T1000 (cell line): ENCODE data around the gene HMGCL.
"Not testable (repeated sequence)": the region's sequence is repeated elsewhere in the genome, so short reads cannot be mapped to it uniquely, and the experiment has no call there.

ENCODE experiments used
- DNase-seq: peaks from one replicate; lab custom pipeline; 2025; ENCODE audit warnings: mixed read lengths; lab: John Stamatoyannopoulos, UW

The HMGCL gene

DNA sequence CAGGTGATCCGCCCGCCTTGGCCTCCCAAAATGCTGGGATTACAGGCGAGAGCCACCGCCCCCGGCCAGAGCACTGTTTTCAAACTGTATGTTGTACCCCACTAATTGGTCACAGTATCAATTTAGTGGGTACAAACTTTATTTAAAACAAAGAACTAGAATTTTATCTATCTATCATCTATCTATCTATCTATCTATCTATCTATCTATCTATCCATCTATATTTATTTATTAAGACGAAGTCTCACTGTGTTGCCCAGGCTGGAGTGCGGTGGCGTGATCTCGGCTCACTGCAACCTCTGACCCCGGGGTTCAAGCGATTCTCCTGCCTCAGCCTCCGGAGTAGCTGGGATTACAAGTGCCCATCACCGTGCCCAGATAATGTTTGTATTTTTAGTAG lies 1.4 kb upstream of the HMGCL start:
- DNase-seq = not testable (repeated sequence)

DNA sequence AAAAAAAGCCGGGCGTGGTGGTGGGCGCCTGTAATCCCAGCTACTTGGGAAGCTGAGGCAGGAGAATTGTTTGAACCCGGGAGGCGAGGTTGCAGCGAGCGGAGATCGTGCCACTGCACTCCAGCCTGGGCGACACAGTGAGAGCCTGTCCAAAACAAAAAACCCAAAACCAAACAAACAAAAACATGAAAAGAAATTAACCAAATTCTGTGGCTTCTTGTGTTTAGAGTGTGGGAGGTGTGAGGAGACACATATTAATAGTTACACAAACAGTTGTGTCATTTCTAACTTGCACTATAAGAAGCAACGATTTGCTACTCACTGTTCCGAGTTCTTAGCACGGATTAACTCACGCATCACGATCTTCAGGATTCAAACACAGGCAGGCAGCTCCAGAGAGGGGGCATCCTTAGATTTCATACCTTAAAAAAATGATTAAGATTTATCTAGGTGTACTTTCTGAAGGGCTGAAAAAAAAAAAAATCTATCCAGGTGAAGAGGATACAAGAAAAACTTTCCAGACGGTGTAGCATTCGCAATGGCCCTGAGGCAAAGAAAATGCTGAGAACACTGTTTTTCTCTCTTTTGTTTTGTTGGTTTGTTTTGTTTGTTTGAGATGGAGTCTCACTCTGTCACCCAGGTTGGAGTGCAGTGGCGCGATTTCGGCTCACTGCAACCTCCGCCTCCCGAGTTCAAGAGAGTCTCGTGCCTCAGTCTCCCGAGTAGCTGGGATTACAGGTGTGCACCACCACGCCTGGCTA lies 713 bp upstream of the HMGCL start:
- no peak for DNase-seq

- no peak for DNase-seq
Observed at GRCh38 chr1:23824711-23825075, 536 bp downstream of the HMGCL start.

DNA sequence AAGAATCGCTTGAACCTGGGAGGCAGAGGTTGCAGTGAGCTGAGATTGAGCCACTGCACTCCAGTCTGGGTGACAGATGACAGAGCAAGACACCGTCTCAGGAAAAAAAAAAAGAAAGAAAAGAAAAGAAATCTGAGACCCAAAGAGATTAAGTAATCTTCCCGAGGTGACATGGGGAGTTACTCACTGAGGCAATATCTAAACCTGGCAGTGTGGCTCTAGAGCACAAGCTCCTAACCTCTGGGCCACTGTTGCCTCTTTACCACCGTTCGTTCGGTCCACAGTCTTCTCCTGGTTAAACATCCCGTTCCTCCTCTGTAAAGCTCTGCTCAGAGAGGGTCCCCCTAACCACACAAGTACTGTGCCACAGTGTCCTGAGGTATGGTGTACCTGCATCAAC lies 1.5 kb downstream of the HMGCL start:
- no peak for DNase-seq

DNA sequence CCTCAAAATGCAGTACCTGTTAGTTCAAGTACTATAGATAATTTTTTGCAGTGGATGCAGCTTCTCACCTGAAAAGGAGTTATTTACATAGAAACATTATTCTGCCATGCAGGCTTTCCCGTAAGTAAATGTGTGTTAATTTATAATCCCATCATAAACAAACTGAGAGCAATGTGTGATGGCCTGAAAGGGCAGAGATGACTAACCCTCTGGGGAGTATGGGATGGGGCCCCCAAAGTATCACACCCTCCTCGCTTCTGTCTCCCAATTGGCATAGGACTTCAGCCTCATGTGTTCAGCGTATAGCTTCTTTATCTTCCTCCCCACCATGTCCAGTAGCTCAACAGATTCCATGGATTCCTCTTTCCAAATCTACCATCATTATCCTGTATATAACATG lies 7.6 kb downstream of the HMGCL start:
- DNase-seq = no peak

DNA sequence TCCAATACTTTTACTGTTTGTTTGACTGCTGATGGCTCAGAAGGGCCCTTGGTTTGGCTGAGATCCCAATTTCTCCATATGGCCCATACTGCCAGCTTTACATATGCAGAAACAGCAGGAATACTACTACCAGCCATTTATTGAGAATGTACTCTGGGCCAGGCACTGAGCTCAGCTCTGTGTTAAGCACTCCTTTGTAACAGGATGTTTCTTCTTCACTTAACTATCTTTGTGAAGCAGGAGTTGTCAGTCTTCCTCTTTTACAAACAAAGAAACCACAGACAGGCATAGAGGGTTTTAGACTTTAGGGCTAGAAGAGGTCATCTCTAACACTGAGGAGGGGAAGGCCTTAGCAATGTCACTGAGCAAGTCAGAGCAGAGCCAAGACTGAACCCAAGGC lies 8.3 kb downstream of the HMGCL start:
- DNase-seq = no peak

- no peak for DNase-seq
Observed at GRCh38 chr1:23816361-23816760, 8.9 kb downstream of the HMGCL start.

- DNase-seq = no peak
Observed at GRCh38 chr1:23814016-23814415, 11.2 kb downstream of the HMGCL start.

GRCh38 chr1:23810818-23811540 lies 14.2 kb downstream of the HMGCL start:
- DNase-seq = no peak

DNA sequence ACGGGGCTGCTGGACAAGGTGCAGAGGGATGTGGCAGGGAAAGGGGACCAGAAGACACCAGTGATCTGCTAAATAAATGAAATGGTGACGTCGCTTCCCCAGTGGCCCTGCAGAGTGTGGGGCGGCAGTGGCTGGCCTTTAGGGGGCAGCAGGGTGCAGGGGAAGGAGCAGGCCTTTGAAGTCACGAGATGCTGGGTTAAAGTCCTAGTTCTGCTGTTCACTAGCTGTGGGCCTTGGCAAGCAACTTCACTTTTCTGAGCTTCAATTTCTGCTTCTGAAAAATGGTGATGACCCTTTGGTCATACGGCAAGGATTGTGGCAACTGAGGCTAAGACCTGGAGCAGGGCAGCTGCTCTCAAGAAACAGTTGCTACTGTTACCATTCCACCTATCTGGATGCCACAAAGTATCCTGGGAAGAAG lies 15.5 kb downstream of the HMGCL start:
- DNase-seq = peak; percentile 19

- DNase-seq = no peak
Observed at GRCh38 chr1:23807453-23807852, 17.8 kb downstream of the HMGCL start.

GRCh38 chr1:23806280-23806679 lies 18.9 kb downstream of the HMGCL start:
- DNase-seq = no peak

DNA sequence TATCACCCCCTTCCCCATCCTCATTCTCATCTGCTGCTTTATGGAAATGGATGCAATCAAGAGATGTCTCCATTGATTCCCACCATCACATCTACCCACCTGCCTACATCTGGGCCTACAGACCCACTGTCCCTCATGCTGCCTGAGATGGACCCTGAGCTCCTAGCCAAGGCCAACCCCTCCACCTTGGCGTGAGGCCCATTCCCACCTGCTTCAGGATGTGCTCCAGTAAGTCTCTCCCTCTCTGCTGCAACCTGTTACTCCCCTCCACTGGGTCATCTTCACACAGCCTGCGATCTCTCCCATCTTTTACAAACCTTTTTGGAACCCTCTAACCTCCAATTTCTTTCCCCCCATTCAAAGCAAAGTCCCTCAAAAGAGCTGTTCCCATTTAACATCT lies 20.2 kb downstream of the HMGCL start:
- no peak for DNase-seq

DNA sequence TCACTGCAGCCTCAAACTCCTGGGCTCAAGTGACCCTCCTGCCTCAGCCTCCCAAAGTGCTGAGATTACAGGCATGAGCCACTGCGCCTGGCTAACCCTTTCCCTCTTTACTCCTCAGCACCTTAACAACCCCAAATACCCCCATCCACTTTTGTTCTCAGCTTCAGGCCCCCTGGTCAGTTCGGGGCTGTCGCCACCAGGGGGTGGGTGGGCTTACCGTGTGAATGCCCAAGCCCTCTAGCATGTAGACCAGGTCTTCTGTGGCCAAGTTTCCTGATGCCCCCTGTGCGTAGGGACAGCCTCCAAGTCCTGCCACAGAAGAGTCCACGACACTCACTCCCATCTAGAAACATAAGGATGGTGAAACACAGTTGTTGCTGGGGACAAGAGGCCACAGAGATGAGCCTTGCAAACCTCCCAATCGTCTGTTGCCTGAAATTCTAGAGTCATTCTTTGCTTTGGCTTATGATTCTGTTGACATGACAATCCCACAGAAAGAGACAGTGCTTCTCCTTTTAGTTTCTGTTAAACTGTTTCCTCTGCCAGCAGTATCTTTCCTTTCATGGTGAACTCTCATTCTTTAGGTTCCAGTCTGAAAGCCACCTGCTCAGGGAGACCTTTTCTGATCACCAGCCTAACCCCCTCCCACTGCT lies 20.9 kb downstream of the HMGCL start:
- DNase-seq = no peak

- no peak for DNase-seq
Observed at GRCh38 chr1:23803674-23804073, 21.6 kb downstream of the HMGCL start.

- not testable (repeated sequence) for DNase-seq
Observed at GRCh38 chr1:23802809-23803342, 22.4 kb downstream of the HMGCL start.

DNA sequence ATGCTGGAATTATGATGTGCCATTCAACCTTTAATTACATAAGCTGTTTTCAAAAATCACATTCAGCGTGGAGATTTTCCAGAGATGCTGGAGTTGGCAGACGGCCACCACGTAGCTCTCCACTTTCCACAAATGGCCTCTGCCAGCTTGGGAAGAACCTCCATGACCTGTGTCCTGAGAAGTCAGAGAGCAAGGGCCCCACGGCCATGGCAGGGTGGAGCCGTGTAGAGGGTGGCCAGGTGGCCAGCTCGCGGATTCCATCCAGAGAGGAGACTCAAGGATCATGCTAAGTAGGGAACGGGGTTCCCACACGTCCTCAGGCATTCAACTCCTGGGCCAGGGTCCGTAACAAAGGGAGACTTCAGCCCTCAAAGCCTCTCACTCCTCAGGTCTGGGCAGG lies 23.4 kb downstream of the HMGCL start:
- no peak for DNase-seq

DNA sequence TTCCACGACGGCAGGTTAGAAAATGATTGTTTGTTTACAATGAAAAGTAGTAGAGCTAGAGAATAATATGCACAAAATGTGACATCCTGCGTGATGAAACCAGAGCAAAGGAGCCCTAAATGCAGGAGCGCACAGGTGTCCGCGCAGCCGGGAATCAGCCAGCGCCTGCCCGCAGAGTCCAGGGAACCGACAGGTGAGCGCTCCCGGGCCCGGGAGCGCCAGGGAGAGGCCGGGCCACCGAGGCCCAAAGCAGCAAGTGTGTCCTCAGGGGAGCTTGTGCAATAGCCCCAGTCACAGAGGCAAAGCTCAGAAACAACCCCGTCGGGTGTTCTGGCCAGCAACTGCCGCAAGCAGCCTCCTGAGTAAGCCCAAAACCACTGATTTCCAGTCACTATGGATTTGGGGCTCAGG lies 23.9 kb downstream of the HMGCL start:
- DNase-seq = no peak

DNA sequence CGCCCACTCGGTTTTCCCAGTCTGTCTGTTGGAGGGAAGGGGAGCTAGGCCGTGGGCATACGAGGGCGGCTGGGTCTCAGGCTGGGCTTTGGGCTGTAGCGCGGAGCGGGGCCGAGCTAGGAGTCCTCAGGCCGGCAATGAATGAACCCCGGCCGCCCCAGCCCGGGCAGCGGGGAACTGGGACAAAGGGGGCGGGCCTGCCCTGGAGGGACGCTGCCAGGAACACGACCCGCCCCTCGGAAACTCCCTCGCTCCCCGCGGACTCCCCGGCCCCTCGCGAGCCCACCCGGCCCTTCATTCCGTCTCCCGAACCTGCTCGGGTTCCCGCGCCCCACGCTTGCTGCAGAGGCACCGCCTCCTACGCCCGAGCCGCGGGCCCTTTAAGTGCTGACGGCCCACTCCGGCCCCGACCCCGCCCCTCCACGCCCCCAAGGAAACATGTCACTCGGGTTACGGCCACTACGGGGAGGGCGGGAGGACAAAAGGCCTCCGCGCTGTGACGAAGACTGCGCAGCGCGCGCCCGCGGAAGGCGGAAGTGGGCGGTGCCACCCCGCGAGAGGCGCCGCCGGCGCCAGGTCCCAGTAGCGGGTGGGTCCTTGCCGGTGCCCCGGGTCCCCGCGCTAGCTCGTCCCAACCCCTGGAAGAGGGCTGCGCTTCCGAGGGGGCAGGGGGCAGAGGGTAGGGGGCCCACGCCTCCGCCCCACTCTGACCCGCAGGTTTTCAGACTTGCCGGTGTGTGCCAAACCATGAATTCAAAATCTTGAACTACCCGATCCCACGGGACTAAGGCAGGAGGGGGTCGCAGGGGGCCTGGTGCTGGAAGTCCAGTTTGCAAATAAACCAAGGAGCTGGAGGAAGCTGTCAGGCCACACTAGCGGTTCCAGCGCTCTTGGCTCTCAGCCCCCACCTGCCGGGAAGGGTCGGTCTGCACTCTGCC lies 24.6 kb downstream of the HMGCL start, which contains the start of gene GALE:
Gene GALE, minus strand, starts transcription at position 355 of the 938 bp plus-strand sequence. CDS start 1,747 bp downstream, outside the sequence.
- peak; percentile 88 for DNase-seq

DNA sequence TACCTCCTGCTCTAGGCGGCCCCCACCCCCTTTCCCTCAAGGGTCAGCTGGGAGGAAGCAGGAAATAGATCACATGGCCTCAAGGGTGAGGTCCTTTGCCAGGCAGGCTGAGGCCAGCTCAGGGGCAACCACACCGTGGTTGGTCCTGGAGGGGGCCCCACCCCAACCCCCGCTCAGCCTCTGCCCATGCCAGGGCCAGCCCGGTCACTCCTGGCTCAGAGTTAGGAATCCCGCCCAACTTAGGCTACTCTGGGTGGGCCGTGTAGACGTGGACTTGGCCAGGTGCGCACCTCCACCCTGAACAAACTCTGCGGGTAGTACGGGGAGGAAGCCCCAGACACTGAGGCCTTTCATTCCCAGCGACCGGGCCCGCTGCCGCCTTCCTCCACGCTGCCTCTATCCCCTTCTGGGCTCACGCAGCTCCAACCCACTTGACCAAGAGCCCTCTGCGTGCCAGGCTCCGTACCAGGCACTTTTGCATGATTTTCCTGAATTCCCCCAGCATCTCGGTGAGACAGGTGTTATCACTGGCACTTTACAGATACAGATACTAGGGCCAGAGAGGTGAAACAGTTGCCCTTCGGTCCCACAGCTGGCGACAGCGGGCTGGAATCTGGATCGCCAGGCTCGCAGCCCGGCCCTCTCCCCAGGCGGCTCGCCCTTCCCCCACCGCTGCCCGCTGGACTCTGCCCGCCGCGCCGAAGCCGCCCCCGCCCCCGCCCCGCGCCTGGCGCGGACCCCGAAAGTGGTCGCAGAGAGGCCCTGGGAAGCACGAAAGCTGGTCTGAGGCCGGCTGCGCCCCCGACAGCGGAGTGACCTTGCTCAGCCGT lies 25.4 kb downstream of the HMGCL start:
- DNase-seq = peak; percentile 72

GRCh38 chr1:23799255-23799569 lies 26.0 kb downstream of the HMGCL start:
- DNase-seq = no peak
